ENCODE results near the gene SMTNL2.
"Not testable (repeated sequence)": the region's sequence is repeated elsewhere in the genome, so short reads cannot be mapped to it uniquely, and the experiment has no call there.

SMTNL2 gene

DNA sequence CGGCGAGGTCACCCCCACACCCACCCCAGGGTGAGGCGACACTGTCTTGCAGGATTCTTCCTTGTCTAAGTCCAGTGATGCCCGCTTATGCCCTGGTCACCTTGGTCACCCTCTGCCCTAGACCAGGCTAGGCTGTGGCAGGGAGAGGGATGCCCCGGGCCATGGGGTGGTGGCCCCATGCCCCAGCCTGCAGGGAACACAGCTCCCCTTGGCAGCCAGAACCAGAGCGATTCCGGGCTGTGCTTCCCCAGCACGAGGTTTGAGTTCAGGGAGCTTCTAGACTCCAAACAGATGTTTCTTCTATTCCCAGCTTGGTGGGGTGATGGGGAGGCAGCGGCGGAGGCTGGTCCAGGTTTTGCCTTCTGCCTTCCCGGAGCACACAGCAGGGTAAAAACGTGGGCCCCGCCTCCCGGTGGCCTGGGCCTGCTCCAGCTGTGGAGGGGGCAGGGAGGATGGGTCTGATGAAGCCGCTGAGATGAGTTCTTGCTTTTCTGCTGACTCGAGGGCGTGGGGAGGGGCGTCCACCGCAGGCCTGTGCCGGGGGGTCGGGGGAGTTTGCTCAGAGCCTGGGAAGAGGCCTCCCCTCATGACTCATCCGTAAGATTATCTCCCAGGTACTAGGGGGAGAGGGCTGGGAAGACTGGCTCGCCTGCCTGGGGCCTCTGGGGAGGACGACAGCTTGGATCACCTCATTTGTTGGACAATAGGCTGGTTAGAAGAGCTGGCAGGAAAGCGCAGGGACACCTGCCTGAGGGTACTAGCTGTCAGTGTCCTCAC lies 15.4 kb downstream of the SMTNL2 start:
- ChIA-PET CTCF (interaction anchor here (1.0 to 1.6 kb wide), 3 partner anchors 25 to 32 kb away, joined by 4 to 6 read pairs (median 5); no protein-coding TSS in a partner anchor), POLR2A (no interaction called here)
- no peak for TF ChIP-seq CTCF (IDR thresholded peaks at IDR 0.05; ENCODE audit: insufficient read depth, low read length, missing control alignments)
- DNase-seq (ENCODE audit: low read depth, low spot score), result no peak
- H3K4me3 ChIP-seq (ENCODE audit: low read depth, low read length), result no peak overlapping the region

DNA sequence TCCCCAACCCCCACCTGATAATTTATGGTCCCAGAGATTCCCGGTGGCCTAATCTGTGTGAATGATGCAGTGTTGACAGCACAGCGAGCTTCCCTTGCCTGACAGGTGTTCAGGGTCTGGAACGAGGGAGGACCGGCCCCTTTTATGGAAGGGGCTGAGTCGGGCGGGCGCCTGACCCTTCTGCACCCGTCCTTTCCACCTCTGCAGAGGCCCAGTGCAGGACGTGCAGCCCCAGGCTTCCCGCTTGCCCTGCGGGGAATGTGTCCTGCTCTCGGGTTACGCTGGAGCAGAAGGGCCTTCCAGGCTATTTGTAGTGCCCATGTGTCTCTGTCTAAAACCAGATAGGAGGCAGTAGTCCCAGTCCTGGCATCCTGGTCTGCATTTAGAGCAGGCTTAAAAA lies 16.2 kb downstream of the SMTNL2 start:
- DNase-seq (ENCODE audit: low read depth, low spot score), result no peak
- ChIA-PET CTCF (interaction anchor here (1.0 to 1.9 kb wide), 3 partner anchors 27 to 33 kb away, joined by 4 to 7 read pairs (median 6); no protein-coding TSS in a partner anchor), POLR2A (interaction anchor here (0.6 kb wide), 1 partner anchor 17 kb away, joined by 3 read pairs; no protein-coding TSS in a partner anchor)
- no peak overlapping the region for H3K4me3 ChIP-seq (ENCODE audit: low read depth, low read length)
- no peak for TF ChIP-seq CTCF (IDR thresholded peaks at IDR 0.05; ENCODE audit: insufficient read depth, low read length, missing control alignments)

DNA sequence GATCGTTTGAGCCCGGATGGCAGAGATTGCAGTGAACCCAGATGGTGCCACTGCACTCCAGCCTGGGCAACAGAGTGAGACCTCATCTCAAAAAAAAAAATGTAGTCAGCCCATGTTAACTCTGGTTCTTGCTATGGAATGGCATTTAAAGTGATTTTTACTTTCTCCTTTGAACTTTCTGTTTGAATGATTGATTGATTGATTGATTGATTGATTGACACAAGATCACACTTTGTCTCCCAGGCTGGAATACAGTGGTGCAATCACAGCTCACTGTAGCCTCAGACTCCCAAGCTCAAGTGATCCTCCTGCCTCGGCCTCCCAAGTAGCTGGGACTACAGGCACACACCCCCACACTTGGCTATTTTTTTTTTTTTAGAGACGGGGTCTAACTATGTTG lies 17.0 kb downstream of the SMTNL2 start:
- no peak for DNase-seq (ENCODE audit: low read depth, low spot score)
- ChIA-PET CTCF (interaction anchor here (1.7 to 1.9 kb wide), 2 partner anchors 24 to 34 kb away, joined by 6 to 7 read pairs; no protein-coding TSS in a partner anchor), POLR2A (interaction anchor here (0.6 kb wide), 1 partner anchor 18 kb away, joined by 3 read pairs; no protein-coding TSS in a partner anchor)
- TF ChIP-seq CTCF (IDR thresholded peaks at IDR 0.05; ENCODE audit: insufficient read depth, low read length, missing control alignments), result no peak
- no peak overlapping the region for H3K4me3 ChIP-seq (ENCODE audit: low read depth, low read length)

- no peak for TF ChIP-seq CTCF (IDR thresholded peaks at IDR 0.05; ENCODE audit: insufficient read depth, low read length, missing control alignments)
- H3K4me3 ChIP-seq (ENCODE audit: low read depth, low read length), result no peak overlapping the region
- ChIA-PET POLR2A (no interaction called here), CTCF (interaction anchor here (1.7 to 1.9 kb wide), 2 partner anchors 23 to 35 kb away, joined by 6 to 7 read pairs; no protein-coding TSS in a partner anchor)
- DNase-seq (ENCODE audit: low read depth, low spot score), result no peak
Measured at GRCh38 chr17:4602041-4602440, 17.7 kb downstream of the SMTNL2 start.

DNA sequence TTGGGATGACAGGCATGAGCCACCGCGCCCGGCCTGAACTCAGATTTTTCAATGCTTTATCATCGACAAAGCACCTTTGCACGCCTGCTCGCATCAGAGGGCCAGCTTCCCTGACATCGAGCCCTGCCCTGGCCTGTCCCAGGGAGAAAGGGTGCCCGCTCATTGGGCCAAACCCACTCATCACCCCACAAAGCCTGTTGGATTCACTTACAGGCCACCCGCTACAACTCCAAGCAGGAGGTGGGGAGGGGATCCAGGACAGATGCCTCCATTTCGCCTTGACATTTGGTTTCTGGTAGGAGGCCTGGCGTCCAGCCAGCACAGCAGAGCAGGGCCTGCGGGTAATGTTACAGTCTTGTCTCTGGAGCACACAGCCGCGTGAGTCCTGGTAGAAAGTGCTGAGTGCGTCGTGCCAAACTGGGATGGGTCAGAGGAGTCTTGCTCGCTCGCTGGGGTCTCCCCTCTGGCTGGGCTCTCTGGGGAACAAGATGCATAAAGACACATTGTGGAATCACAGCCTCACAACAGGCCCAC lies 19.8 kb downstream of the SMTNL2 start:
- H3K4me3 ChIP-seq (ENCODE audit: low read depth, low read length), result no peak overlapping the region
- ChIA-PET POLR2A (no interaction called here), CTCF (interaction anchor here (1.4 kb wide), 1 partner anchor 38 kb away, joined by 3 read pairs; no protein-coding TSS in a partner anchor)
- no peak for DNase-seq (ENCODE audit: low read depth, low spot score)
- no peak for TF ChIP-seq CTCF (IDR thresholded peaks at IDR 0.05; ENCODE audit: insufficient read depth, low read length, missing control alignments)

GRCh38 chr17:4604736-4605135 lies 20.4 kb downstream of the SMTNL2 start:
- H3K4me3 ChIP-seq (ENCODE audit: low read depth, low read length); POLR2A ChIA-PET; DNase-seq (ENCODE audit: low read depth, low spot score): not testable (repeated sequence)
- CTCF ChIA-PET, result interaction anchor here (1.4 to 2.5 kb wide), 2 partner anchors 20 to 38 kb away, joined by 3 to 15 read pairs; no protein-coding TSS in a partner anchor

All from AG04449 (cell line).